GM13977 (cell line): ENCODE results near the gene CFAP54.

ENCODE experiments used
- DNase-seq: peaks from one replicate; pipeline ENCODE4 v3.0.0; 2012; ENCODE audit warnings: low spot score
- in situ Hi-C: fragments of 300-500 bp; cut with MboI; formaldehyde crosslinking; loops from one replicate; pipeline ENCODE4 v1.12.0; 2022; ENCODE audit warnings: low sequenced_read_pairs, low pct_unique_long_range_greater_than_20kb, mixed read lengths, inconsistent platforms; ENCODE audit not compliant: unreplicated experiment
- TF ChIP-seq, protein P1 (sequence below): IDR thresholded peaks from 2 replicates; pipeline ENCODE4 v1.5.1; 2012; ENCODE audit warnings: mild to moderate bottlenecking, control low read depth; ENCODE audit not compliant: insufficient read depth; ENCODE audit errors: extremely low read depth, missing control alignments

The CFAP54 gene

DNA sequence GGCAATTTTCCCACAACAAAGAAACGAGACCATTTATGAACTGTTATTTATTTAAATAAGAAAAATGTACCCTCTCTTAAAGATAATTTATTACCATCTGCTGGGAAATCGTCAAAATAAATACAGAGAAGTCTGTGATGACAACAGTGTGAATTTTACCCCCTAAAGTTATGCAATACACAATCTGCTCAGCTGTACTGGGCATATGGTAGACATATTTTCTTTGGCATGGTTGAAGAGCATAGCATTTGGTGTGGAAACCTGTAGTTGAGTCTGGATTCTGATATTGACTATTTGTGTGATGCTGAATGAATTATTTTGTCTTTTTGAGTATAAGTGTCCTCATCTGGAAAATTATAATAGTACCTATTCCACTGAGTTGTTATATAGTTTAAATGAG lies 60.0 kb downstream of the CFAP54 start:
- no peak for DNase-seq
- TF ChIP-seq, protein P1, sequence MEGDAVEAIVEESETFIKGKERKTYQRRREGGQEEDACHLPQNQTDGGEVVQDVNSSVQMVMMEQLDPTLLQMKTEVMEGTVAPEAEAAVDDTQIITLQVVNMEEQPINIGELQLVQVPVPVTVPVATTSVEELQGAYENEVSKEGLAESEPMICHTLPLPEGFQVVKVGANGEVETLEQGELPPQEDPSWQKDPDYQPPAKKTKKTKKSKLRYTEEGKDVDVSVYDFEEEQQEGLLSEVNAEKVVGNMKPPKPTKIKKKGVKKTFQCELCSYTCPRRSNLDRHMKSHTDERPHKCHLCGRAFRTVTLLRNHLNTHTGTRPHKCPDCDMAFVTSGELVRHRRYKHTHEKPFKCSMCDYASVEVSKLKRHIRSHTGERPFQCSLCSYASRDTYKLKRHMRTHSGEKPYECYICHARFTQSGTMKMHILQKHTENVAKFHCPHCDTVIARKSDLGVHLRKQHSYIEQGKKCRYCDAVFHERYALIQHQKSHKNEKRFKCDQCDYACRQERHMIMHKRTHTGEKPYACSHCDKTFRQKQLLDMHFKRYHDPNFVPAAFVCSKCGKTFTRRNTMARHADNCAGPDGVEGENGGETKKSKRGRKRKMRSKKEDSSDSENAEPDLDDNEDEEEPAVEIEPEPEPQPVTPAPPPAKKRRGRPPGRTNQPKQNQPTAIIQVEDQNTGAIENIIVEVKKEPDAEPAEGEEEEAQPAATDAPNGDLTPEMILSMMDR: no peak
- in situ Hi-C loops: no loop called here

DNA sequence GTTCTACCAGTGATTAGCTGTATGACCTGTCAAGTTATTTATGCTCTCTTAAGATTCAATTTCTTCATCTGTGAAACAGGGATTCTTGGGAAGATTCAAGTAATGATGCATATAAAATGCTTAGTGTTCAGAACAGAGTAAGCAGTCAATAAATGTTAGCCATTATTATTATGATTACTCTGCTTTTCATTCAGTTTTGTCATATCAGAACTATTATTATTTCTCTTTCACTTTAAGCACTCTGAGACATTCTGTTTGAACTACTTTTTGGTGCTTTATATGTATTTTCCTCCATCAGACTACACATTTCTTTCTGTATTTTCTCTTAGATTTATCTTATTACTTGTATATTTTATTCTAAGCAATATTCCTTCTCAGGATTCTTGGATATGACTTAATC lies 81.2 kb downstream of the CFAP54 start:
- no peak for DNase-seq
- in situ Hi-C loops: no loop called here
- TF ChIP-seq, protein P1: no peak

DNA sequence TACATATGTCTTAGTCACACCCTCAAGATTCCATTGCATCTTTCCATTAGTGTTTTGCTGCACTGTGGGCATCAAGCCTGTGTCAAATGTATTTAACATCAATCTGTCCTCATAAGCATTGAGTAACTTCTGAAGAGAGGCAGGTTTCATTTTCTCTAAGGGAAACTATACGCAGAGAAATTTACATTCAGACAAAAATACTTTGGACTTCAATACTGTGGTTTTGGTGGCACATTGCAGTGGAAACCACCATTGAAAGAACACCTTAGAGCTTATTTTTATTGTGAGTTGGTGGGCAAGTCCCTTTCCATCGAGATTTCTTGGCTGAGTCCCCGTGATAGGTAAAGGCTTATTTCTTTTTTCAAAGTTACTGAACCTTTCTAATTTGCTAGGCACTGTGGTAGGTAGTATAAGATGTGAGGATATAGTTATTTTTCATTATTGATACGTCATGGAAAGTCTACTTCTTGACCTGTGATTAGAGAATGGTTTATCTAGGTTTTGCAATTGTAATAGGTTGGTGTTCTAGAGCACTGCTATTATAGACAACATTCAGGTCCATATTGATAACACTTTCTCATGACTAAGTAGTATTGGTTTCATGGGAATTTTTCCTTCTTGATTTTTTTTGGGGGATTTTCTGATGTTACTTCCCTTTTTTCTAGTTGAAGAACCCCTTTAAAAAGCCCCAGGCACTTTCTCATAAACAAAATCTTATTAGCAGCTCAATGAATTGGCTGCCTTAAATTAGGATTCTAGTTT lies 81.9 kb downstream of the CFAP54 start:
- peak; percentile 27 for DNase-seq
- in situ Hi-C loops: no loop called here
- TF ChIP-seq, protein P1: no peak

DNA sequence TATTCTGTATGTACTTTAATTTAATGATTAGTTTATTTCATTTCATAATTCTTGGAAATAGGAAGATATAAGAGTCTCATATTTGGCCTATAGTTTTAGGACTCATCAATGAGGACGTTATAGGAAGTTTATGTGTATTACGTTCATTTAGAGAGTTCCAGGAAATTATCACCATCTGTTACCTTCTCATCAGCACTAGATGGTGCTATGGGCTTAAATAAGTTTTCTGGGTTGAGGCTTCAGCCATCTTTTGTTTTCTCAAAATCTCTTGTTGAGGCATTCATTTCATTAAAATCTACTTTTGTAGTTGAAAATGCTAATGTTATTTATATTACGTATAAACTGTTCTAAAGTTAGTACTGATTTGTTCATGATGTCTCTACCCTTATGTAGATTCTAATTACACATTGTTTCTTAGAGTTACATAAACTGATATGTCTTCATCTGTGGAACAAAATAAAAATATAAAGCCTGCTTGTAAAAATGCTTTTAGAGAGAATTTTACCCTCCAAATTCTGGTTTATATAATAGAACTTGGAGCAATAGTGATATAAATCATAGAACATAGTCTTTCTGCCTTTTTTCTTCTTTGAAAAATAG lies 89.2 kb downstream of the CFAP54 start:
- DNase-seq: peak; percentile 44
- in situ Hi-C loops: loop anchor here (25.0 kb wide), 1 partner anchor 409 kb away; no protein-coding TSS in a partner anchor
- TF ChIP-seq, protein P1: peak; percentile 70

DNA sequence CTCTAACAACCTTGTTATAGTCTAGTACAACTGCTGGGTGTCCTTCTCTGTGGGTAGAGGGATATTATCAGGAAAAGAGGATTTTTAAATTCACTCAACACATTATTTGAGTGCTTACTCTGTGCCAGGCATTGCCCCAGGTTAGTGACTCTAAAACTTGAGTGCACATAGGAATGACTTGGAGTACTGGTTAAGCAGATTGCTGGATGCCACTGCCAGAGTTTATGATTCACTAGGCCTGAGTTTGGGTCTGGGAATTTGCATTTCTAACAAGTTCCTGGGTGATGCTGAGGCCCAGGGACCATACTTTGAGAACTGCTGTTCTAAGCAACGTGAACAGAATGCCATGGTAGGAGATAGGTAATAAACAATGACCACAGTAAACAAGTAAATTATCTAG lies 96.6 kb downstream of the CFAP54 start:
- in situ Hi-C loops: loop anchor here (25.0 kb wide), 1 partner anchor 401 kb away; no protein-coding TSS in a partner anchor
- TF ChIP-seq, protein P1: no peak
- DNase-seq: no peak

DNA sequence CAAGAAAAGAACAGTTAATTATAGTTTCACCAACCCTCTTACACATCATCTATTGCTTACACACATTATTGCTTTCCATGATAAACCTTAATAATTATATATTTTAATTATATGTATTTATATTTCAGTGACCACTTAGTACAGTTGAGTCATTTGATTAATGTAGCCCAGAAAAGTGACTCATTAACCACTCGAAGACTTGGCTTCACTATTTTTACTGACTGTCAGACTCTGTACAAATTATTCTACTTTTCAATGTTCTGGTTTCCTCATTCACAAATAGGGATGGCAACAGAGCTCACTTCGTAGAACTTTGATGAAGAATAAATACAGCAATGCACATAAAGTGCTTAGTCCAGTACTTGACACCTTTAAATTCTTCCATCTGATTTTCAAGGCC lies 98.3 kb downstream of the CFAP54 start:
- DNase-seq: no peak
- in situ Hi-C loops: loop anchor here (25.0 kb wide), 1 partner anchor 400 kb away; no protein-coding TSS in a partner anchor

More for the DNA sequence above, 98.3 kb downstream of the CFAP54 start:
- TF ChIP-seq, protein P1: no peak
